AG09319 (cell line): Measurements from ENCODE around the gene LRRTM3.

Experiments
- DNase-seq: peaks from one replicate; pipeline ENCODE4 v3.0.0-alpha.2; 2010; ENCODE audit warnings: low read depth; ENCODE audit errors: extremely low read depth
- CTCF ChIP-seq: IDR thresholded peaks from 2 replicates; pipeline ENCODE4 v1.5.1; 2011; ENCODE audit warnings: low read depth, mild to moderate bottlenecking, inconsistent platforms, low read length, moderate library complexity

The LRRTM3 gene

GRCh38 chr10:66958466-66958865 is 32.6 kb downstream of the LRRTM3 start:
- DNase-seq, result no peak
- no peak for TF ChIP-seq CTCF

GRCh38 chr10:66964946-66965345 is 39.1 kb downstream of the LRRTM3 start:
- no peak for DNase-seq

GRCh38 chr10:66980246-66980815 is 54.5 kb downstream of the LRRTM3 start:
- no peak for DNase-seq

More at GRCh38 chr10:66964946-66965345, 39.1 kb downstream of the LRRTM3 start:
- no peak for TF ChIP-seq CTCF

GRCh38 chr10:66981361-66982052 is 55.7 kb downstream of the LRRTM3 start:
- no peak for DNase-seq
- TF ChIP-seq CTCF, result no peak

More at GRCh38 chr10:66980246-66980815, 54.5 kb downstream of the LRRTM3 start:
- no peak for TF ChIP-seq CTCF

GRCh38 chr10:66982053-66982420 is 56.2 kb downstream of the LRRTM3 start:
- no peak for DNase-seq
- TF ChIP-seq CTCF, result no peak

- no peak for DNase-seq
- TF ChIP-seq CTCF, result no peak
Measured at GRCh38 chr10:66982792-66983474, 57.1 kb downstream of the LRRTM3 start.

- DNase-seq, result no peak
- no peak for TF ChIP-seq CTCF
Measured at GRCh38 chr10:66983475-66983818, 57.6 kb downstream of the LRRTM3 start.
